Stimulated activated CD4-positive, alpha-beta T cell treated with anti-CD3 and anti-CD28 coated beads, Interleukin-4, amount 100 ng/mL, for 4 hours (primary cell): ENCODE measurements around the gene EMCN.
"Not testable (repeated sequence)": the region's sequence is repeated elsewhere in the genome, so short reads cannot be mapped to it uniquely, and the experiment has no call there.

Source experiments
- DNase-seq, 2 experiments: peaks; one replicate each; pipeline ENCODE4 v3.0.0-alpha.2; 2020

EMCN gene, protein sequence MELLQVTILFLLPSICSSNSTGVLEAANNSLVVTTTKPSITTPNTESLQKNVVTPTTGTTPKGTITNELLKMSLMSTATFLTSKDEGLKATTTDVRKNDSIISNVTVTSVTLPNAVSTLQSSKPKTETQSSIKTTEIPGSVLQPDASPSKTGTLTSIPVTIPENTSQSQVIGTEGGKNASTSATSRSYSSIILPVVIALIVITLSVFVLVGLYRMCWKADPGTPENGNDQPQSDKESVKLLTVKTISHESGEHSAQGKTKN

DNA sequence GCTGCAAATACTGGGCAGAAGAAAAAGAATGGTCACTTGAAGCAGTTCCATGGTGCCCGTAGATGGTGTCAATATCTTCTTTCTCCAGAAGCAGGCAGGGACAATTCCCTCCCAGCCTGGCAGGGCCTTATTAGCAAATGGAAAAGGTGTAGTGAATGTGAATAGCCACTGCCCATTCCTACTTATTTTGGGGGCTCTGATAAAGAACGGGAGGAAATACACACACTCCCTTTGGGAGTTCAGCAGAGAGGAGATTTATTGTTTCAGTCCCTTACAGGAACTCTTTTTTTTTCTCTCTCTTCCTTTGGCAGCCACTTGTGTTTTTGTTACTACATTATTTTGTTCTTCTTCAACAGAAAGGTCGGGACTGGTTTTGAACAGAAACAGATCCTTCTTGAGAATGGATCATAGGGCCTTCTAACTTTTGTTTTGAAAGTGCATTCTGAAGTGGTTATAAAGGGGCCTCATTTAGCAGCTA is at the start of gene EMCN:
Gene EMCN, minus strand, starts transcription at position 159 of the 478 bp plus-strand sequence. Its CDS starts 108 bp downstream, at position 51.
- no peak for DNase-seq

DNA sequence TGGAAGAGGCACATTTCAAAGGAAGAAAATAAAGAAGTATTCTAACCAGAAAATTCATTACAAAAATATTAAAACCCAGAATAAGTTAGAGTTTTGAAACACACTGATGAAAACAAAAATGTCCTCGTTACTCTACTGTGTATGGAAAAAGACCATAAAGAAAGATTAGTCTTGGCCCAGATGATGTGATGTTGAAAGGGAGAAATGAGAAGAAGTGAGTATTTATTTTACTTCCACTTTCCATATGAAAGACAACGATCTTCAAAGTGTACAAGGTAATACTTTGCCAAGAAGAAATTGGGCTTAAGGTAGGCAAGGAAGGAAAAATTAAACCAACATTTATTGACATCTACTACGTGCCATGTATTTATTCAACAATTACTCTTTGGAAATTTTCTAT is 48.6 kb upstream of the EMCN start:
- DNase-seq, result no peak

DNA sequence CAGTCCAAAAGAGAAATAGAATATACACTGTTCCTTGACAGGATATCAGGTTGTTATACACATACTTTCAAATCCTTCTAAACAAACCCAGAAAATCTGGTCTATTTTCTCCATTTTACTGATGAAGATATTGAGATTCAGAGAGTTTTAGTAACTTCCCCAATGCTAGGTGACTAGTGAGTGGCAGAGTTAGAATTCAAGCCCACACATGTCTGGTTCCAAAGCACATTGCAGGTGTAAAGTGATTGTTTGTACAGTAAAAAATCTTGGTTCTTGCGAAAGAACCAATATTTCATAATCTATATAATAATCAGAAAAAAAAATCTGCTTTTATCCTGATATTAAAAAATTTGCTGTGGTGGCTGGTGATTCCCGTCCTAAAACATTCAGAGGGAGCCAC is 39.5 kb upstream of the EMCN start:
- no peak for DNase-seq

DNA sequence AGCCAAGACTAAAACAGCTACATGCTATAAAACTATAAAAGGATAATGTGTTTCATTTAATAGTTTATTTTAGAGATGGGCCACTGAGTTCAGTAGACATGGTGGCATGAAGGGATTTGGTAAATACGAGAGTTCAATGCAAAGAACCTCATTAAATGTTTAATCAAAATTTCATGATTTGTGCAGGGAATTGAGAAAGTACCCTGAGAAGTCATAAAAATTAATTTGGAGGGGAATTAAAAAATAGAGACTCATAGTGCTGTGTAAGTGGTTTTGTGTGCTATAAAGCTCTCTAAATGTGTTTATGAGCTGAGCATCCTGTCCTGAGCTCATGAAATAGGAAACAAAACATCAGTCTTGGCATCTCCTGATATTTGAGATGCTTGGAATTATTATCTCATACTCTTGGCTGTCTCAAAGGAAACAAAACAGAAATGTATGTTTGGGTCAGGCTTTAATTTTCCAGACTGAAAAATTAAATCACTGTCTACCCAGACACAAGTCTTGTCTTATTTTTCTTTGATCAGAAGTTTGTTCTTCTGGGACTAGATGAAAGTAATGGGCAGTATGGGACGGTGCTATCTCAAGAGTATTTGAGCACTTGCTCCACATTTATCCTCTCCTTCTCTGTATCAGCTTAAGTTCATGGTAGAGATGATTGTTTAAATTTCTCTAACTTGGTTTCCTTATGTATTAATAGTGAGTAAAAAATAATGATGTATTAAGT is 38.0 kb upstream of the EMCN start:
- no peak for DNase-seq

DNA sequence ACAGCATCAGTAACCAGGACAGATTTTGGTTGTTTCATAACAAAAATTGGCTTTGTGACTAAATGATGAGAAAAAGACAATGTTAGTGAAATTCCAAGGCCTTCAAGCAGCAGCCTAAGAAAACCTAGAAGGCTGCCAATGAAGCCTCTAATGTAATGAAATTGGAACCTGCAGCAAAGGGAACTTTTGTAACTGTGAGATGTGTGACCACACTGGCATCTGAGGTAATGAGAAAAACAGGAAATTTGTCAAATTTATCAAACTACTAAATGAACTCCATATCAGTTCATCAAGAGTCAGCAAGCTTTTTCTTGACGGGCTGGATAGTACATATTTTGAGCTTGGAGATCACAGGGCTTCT is 30.4 kb upstream of the EMCN start:
- no peak for DNase-seq

DNA sequence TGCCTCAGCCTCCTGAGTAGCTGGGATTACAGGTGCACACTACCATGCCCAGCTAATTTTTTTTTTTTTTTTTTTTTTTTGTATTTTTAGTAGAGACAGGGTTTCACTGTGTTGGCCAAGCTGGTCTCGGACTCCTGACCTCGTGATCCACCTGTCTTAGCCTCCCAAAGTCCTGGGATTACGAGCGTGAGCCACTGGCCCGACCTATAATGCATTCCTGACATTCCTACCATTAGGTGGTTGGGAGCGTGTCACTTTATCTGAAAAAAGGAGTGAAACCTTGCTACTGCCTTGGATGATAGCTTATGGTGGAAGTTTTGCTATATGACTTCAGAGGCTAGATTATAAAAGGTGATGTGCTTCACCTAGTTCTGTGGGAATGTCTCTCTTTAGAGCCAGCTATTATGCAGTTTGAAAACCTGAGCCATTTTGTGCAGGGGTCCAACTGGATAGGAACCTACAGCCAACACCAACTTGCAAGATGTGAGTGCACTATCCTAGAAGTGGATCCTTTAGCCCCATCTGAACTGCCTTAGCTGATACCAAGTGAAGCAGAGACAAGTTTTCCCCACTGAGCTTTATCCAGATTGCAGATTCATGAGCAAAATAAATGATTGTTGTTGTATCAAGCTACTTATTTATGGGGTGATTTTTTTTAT is 29.8 kb upstream of the EMCN start:
- no peak for DNase-seq

DNA sequence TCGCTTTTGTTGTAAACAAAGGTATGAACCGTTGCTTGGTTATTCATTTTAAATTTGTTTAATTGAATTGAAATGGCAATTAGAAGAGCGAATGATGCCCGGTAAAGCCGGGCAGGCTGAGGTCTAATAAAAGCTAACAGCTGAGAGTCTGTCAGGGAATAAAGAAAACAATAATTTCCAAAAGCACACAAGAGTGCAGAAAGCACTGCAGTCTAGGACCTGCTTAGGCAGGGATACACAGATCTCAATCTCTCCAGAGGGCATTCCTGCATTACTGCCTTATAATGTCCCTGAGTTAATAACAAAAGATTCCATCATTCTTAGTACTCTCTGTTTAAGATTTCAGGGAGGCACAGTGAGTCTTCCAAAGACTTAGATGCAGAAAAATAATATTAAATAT is 27.6 kb upstream of the EMCN start:
- DNase-seq, result no peak

DNA sequence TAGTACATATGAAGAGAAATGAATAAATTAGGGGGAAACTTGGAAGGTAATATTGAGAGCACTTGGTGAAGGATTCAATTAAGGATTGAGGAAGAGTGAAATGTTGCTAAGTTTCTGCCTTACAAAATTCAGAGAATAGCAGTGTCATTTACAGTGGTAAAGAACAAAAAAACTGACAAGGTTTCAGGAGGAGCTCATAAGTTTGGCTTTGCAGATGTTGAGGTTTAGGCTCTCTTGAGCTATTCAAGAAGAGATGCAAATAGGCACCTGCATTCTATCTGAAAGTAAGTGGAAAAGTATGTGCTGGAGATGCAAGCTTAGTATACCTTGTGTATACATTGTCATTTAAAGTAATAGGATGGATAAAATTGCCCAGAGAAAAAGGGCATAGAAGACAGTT is 22.3 kb upstream of the EMCN start:
- no peak for DNase-seq

DNA sequence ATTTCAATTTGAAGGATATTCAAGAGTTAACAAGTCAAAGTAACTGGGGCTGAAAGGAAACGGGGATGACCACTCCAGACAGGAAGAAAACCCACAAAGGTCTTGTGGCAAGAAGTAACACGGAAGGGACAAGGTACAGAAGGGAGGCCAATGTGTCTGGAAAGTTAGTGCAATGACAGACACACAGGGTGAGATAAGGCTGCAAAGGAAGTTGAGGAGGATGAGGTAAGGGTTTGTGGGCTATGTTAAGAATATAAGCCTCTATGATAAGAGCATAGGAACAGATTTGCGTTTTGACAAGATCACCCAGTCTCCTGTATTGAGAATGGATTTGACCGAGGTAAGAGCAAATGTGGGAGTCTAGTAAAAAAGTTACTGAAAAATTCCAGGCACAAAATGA is 21.9 kb upstream of the EMCN start:
- DNase-seq, result no peak

DNA sequence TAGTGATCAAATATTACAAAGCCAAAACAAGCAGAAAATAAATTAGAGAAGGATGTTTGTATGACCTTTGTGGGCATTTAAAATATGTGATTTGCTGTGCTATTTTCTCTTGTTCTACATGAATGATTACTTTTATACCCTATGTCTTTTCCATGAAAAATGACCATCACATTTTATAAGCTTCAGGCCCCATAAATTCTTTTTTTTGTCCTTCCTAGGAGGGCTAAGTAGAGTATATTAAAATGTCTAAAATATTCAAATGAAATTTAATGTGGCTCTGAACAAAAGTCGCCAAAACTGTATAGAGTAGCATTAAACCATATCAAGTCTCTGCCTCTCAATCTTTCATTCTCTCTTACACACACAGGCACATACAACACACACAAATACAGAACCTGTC is 15.9 kb upstream of the EMCN start:
- DNase-seq, result no peak

DNA sequence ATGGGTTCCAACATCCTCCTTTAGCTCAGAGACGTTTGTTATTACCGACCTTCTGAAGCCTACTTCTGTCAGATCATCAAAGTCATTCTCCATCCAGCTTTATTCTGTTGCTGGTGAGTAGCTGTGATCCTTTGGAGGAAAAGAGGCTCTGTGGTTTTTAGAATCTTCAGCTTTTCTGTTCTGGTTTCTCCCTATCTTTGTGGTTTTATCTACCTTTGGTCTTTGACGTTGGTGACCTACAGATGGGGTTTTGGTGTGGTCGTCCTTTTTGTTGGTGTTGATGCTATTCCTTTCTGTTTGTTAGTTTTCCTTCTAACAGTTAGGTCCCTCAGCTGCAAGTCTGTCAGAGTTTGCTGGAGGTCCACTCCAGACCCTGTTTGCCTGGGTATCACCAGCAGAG is 12.3 kb upstream of the EMCN start:
- DNase-seq, result not testable (repeated sequence)

DNA sequence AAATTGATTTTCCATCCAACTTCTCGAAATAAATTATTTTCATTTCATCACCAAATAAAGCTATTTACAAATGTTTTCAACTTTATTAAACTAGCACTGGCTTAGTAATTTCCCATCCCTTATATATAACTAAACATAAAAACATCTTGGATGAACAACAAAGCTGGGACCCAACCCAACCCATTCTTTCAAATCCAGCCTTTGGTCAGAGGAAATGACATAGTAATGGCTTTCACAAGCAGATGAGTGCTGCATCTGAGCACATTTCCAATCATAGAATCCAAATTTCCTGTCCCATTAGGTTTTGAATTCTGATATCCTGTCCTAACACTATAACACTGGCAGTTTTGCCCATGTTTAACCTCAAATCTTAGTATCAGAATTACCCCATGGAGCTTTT is 7.9 kb upstream of the EMCN start:
- no peak for DNase-seq

DNA sequence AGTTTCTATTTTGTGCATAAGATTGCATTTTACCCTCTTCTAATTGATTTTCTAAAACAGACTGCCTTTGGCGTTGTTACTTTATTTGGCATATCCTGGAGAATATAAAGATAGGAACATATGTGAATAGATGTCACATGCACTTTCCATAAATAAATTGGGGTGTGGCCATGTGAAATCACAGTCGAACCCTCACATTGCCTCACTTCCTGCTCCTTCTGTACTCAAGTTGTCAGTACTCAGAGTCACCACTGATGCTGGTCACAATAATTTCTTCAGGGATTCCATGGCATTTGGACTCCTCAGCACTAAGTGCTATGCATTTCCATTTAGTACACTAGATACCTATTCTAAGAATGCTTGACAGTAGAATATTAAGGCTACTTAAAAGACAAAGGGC is 1.4 kb upstream of the EMCN start:
- DNase-seq, result no peak

DNA sequence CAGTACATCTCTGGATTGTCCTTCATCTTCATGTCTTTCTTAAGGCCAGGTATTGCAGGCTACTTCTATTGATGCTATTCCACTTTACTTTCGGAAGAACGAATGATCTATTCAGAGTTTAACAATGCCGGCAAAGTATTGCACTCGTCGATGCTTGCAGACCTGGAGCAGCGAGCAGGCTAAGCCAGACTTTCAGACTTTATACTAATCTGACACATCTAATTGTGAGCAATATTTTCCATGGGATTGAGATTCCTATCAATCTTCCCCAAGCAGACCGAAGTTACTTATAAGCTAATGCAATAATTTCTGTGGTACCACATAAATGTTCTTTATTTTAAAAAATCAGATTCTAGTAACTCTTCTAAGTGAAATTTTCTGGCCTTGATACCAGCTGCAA is 1.6 kb downstream of the EMCN start:
- DNase-seq, result no peak

DNA sequence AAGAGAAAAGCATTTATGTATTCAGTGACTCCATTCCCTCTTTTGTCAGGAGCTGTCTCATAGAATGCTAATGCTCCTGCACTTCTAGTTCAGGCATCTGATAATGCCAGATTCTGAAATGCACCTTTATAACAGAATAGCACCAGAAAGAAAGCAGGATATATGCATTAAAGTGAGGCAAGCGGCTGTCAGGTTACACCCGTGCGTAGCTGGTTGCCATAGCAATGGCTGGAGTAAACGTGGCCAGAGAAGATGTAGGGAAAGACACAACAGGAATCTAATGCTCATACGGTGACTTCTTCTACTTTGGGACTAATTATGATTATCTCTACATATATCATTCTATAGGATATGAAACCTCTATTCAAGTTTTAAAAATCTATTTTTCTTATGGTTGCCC is 5.9 kb downstream of the EMCN start:
- DNase-seq, result no peak

DNA sequence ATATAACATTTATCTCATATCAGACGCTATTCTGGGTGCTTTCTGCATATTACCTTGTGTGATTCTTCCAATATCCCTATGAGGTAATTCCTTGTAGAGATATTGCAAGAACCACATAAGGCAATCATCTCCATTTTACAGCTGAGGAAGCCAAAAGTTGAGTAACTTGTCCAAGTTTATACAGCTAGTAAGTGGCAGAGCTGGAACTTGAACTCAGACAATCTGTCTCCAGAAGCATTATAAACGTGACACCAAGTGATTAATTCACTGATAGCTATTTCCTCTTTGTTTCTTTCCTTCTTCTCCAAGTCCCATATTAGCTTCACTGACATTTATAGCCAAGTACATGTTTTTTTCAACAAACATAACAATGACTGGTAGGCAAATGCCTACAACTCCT is 7.3 kb downstream of the EMCN start:
- DNase-seq, result no peak

DNA sequence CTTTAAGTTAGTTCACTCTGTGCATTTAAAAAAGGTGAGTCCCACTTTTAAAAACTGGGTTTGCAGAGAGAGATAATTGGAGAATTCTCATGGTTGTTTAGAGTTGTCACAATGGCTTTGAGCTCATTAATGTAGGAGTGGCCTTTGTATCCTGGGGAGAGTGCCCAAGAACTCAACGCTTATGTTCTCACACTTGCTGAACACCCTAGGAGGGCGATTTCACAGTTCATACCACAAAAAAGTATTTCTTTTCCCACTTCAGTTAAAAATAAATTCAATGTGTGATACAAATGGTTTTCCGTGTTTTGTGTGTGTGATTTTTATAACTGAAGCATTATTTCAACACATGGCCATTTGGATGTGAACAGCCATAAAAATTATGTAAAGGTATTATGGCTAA is 8.4 kb downstream of the EMCN start:
- DNase-seq, result no peak

DNA sequence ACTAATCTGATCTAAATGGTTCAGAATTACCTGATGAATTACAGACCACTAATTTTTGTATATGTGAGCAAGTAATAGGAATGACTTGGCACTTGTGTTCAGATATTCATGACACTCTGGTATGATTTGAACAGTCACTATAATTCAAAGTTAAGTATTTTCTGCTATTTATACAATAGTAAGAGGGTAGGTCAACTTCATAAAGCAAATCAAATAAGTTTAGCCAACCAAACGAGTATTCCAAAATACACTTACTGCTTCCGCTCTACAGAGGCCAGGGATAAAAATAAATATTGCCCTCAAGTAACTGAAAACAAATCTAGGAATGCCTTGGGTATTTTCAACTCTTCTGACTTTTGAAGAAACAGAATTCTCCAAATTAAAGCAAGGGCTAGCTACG is 9.1 kb downstream of the EMCN start:
- DNase-seq, result no peak

DNA sequence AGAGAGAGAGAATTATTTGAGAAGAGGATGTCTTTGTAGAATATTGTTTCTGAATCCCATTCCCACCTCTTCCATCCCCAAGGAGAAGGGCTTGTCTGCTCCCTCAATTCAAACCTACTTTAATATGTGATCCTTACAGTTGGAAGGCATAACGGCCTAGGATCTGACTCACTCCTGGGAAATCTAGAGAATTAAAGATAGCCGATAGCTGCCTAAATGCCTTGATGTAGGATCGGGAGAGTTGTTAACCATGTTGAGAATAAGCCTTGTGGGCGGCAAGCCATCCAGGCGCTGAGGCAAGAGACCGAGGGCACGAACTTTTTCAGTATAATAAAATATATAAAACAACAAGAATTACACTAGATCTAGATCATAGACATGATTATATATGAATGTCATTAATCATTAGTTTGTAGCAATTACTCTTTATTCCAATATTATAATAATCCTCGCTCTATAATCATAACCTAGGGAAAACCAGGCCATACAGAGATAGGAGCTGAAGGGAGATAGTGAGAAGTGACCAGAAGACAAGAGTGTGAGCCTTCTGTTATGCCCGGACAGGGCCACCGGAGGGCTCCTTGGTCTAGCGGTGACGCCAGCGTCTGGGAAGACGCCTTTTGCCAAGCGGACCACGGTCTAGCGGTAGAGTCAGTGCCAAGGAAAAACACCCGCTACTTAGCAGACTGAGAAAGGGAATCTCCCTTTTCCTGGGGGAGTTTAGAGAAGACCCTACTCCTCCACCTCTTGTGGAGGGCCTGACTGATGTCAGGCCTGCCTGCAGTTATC is 13.5 kb downstream of the EMCN start:
- DNase-seq, result no peak

DNA sequence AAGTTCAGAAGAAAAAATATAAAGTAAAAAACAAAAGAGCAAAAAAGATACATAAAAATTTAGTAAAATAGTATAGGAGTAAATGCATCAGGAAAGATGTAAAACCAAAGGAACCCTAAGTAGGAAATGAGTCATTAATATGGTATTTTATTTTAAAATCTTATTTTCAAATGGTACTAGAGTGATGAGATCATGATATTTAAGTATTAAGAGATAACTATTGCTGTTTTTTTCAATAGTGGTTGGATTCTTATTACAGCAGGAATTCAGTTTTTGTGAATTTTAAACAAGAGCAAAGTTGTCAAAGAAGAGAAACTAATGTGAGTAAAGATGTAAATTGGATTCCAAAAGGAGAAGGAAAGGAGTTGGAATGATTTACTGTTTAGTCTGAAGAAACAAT is 20.0 kb downstream of the EMCN start:
- DNase-seq, result no peak

DNA sequence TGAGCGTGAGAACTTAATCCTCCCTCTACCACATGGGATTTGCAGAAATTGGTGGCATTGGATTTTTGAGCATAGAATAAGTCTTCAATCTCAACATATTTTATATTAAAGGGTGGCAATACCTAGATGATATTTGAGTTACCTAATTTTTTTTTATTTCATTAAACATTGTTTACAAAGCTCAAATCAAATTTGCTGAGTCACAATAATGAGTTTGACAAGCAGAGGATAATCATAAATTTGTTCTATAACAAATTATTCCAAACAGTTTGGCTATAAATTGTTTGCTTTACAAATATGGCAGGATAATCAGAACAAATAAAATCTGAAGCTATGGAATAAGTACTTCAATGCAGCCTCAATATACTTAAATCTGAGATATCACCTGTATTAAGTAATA is 22.7 kb downstream of the EMCN start:
- DNase-seq, result no peak

DNA sequence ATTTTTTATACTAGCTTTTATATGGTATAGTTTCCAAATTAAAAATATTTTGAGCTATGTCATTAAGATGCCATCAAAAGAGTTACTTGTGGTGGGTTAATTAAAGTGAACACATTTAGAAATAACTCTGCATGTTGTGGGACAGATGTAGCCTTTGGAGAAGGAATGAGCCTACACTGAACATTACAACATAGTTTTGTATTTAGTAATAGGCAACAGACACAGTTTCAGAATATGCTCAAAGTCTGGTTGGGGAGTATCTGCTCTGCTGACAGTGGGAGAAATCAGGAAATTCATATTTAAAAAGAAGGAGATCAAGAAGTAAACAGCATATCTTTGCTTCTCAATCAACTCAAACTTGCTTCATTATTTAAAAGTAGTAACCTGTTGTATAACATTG is 23.7 kb downstream of the EMCN start:
- no peak for DNase-seq

DNA sequence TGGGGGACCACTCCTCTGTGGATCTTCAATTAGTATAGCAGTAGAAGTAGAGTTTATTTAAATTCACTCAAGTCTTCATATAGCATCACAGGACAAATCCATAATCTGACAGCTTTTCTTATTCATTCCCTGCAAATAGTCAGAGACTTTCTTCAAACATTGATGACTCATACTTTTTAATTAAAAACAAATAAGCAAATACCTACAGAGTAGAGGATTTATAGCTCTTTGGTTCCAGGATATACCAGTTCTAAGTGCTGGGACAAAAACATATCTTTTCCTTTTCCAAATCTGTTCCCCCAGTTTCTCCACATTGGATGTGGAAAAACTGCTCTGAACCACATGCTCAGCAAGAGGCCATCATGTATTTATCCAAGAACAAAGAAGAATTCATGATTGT is 24.1 kb downstream of the EMCN start:
- no peak for DNase-seq

DNA sequence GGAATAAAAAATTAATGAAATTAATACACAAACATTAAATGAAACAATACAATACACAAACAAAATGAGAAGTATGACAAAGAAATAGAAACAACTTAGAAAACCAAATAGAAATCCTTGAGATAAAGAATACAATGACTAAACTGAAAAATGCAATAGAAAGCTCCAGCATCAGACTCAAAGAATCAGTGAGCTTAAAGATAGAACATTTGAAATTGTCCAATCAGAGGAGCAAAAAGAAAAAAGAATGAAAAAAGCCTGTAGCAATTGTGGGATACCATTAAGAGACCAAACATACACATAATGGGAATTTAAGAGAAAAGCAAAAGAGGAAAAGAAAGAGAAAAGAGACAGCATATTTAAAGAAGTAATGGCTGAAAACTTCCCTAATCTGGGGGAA is 25.7 kb downstream of the EMCN start:
- no peak for DNase-seq
